Measurements from ENCODE around the gene WSB1. TPM values are rescaled to one million over a fixed set of nuclear protein-coding genes. Genes with fewer than 3 reads are reported as not detected.

Gene WSB1
- total RNA-seq, 1 experiment from 2014 or later = 93.1 TPM

- CTCF ChIA-PET = interaction anchor here (0.5 to 4.2 kb wide), 8 partner anchors 8 to 305 kb away, joined by 3 to 22 read pairs (median 4); no protein-coding TSS in a partner anchor
- TF ChIP-seq, protein P1, sequence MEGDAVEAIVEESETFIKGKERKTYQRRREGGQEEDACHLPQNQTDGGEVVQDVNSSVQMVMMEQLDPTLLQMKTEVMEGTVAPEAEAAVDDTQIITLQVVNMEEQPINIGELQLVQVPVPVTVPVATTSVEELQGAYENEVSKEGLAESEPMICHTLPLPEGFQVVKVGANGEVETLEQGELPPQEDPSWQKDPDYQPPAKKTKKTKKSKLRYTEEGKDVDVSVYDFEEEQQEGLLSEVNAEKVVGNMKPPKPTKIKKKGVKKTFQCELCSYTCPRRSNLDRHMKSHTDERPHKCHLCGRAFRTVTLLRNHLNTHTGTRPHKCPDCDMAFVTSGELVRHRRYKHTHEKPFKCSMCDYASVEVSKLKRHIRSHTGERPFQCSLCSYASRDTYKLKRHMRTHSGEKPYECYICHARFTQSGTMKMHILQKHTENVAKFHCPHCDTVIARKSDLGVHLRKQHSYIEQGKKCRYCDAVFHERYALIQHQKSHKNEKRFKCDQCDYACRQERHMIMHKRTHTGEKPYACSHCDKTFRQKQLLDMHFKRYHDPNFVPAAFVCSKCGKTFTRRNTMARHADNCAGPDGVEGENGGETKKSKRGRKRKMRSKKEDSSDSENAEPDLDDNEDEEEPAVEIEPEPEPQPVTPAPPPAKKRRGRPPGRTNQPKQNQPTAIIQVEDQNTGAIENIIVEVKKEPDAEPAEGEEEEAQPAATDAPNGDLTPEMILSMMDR (IDR thresholded peaks at IDR 0.05; ENCODE audit: unreplicated experiment) = no peak
- Mint-ChIP-seq H3K27ac (ENCODE audit: low read depth, unreplicated experiment) (no peak overlapping the region), H3K9me3 (ENCODE audit: unreplicated experiment) (no peaks in the 10 kb centered on the region), H3K4me1 (ENCODE audit: insufficient read depth, unreplicated experiment) (no peaks in the 10 kb centered on the region), H3K27me3 (ENCODE audit: insufficient read depth, unreplicated experiment) (no peaks in the 10 kb centered on the region), H3K4me3 (ENCODE audit: unreplicated experiment) (no peak overlapping the region), H3K36me3 (ENCODE audit: insufficient read depth, unreplicated experiment) (peaks cover 5% of the 10 kb centered on the region)
- intact Hi-C loops (cut with micrococcal nuclease) = no loop called here
- no TSS peak for BruUV-seq (replicated peaks)
- no peak for DNase-seq (ENCODE audit: unreplicated experiment)
- POLR2A ChIA-PET = no interaction called here
Measured at GRCh38 chr17:27346228-27346899, 52.5 kb downstream of the WSB1 start.

- Mint-ChIP-seq H3K4me1 (ENCODE audit: insufficient read depth, unreplicated experiment) (peaks cover 12% of the 10 kb centered on the region), H3K9me3 (ENCODE audit: unreplicated experiment) (no peaks in the 10 kb centered on the region), H3K4me3 (ENCODE audit: unreplicated experiment) (no peak overlapping the region), H3K36me3 (ENCODE audit: insufficient read depth, unreplicated experiment) (peaks cover 7% of the 10 kb centered on the region), H3K27ac (ENCODE audit: low read depth, unreplicated experiment) (no peak overlapping the region), H3K27me3 (ENCODE audit: insufficient read depth, unreplicated experiment) (no peaks in the 10 kb centered on the region)
- DNase-seq (ENCODE audit: unreplicated experiment) = no peak
- TF ChIP-seq, protein P1 (IDR thresholded peaks at IDR 0.05; ENCODE audit: unreplicated experiment) = no peak
- intact Hi-C loops (cut with micrococcal nuclease) = no loop called here
- POLR2A ChIA-PET = interaction anchor here (1.2 kb wide), 1 partner anchor 120 kb away, joined by 3 read pairs; no protein-coding TSS in a partner anchor
- no TSS peak for BruUV-seq (replicated peaks)
- CTCF ChIA-PET = no interaction called here
Measured at GRCh38 chr17:27348196-27348595, 54.3 kb downstream of the WSB1 start.

DNA sequence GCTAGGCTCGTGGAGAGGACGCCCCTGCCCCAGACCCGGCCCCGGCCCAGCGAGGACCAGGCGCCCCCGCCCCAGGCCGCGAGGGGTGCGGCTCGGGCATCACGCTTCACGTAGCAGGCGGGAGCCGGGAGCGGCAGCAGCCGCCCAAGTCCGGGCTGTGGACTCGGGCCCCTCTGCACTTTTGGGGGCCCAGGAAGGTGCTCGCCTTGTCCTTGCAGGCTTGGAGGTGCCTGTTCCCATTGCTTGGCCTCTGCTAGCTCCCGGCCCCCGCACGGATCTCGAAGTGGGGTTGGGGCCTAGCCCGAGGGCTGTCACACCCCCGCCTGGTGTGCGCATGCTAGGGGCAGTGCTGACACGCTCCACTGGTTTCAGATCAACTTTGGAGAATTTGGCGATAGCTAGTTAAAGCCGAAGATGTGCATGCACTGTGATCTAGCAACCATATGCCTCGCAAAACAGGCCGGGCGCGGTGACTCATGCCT lies 55.7 kb downstream of the WSB1 start:
- Mint-ChIP-seq H3K27ac (ENCODE audit: low read depth, unreplicated experiment) (no peak overlapping the region), H3K36me3 (ENCODE audit: insufficient read depth, unreplicated experiment) (peaks cover 7% of the 10 kb centered on the region), H3K9me3 (ENCODE audit: unreplicated experiment) (no peaks in the 10 kb centered on the region), H3K4me3 (ENCODE audit: unreplicated experiment) (no peak overlapping the region), H3K27me3 (ENCODE audit: insufficient read depth, unreplicated experiment) (no peaks in the 10 kb centered on the region), H3K4me1 (ENCODE audit: insufficient read depth, unreplicated experiment) (peaks cover 17% of the 10 kb centered on the region)
- TF ChIP-seq, protein P1 (IDR thresholded peaks at IDR 0.05; ENCODE audit: unreplicated experiment) = no peak
- BruUV-seq (replicated peaks) = no TSS peak
- DNase-seq (ENCODE audit: unreplicated experiment) = no peak
- ChIA-PET POLR2A (no interaction called here), CTCF (interaction anchor here (0.6 to 1.5 kb wide), 4 partner anchors 111 to 255 kb away, joined by 3 to 5 read pairs (median 4); no protein-coding TSS in a partner anchor)
- intact Hi-C loops (cut with micrococcal nuclease) = no loop called here

DNA sequence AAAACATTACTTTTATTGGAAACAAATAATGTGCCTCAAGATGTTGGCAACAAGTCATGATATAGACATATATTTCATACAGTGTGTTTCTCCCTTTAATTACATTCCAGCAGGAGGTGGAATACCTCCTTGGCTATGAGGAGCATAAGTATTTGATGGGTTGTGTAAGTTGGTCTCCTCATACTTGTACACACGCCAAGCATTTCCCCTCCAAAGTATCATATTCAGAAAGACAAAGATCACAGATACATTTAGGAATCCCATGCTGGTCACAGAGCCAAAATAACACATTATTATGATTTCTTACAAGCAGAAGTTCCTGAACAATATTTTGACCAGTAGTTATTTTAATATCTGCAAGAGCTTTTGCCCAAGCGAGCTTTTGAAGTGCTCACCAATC lies 57.8 kb downstream of the WSB1 start:
- Mint-ChIP-seq H3K36me3 (ENCODE audit: insufficient read depth, unreplicated experiment) (peaks cover 7% of the 10 kb centered on the region), H3K9me3 (ENCODE audit: unreplicated experiment) (no peaks in the 10 kb centered on the region), H3K4me3 (ENCODE audit: unreplicated experiment) (no peak overlapping the region), H3K4me1 (ENCODE audit: insufficient read depth, unreplicated experiment) (peaks cover 19% of the 10 kb centered on the region), H3K27me3 (ENCODE audit: insufficient read depth, unreplicated experiment) (no peaks in the 10 kb centered on the region), H3K27ac (ENCODE audit: low read depth, unreplicated experiment) (no peak overlapping the region)
- no TSS peak for BruUV-seq (replicated peaks)
- TF ChIP-seq, protein P1 (IDR thresholded peaks at IDR 0.05; ENCODE audit: unreplicated experiment) = no peak
- intact Hi-C loops (cut with micrococcal nuclease) = no loop called here
- CTCF ChIA-PET = interaction anchor here (0.7 to 3.5 kb wide), 8 partner anchors 106 to 303 kb away, joined by 3 to 26 read pairs (median 4); no protein-coding TSS in a partner anchor
- POLR2A ChIA-PET = interaction anchor here (1.3 to 1.7 kb wide), 3 partner anchors 58 to 249 kb away, joined by 4 to 7 read pairs (median 6); partner anchors contain the start of gene WSB1
- DNase-seq (ENCODE audit: unreplicated experiment) = no peak
